EH (cell line): ENCODE data around the gene FETUB.
A peak's percentile ranks its signal among the peaks of the same experiment; 100 is the strongest.

Experiments
- DNase-seq: peaks from one replicate; pipeline ENCODE4 v3.0.0-alpha.2; 2015; ENCODE audit warnings: low read depth

The FETUB gene

GRCh38 chr3:186636536-186636935 is 3.7 kb upstream of the FETUB start:
- no peak for DNase-seq

GRCh38 chr3:186637686-186638085 is 2.5 kb upstream of the FETUB start:
- no peak for DNase-seq

- DNase-seq: no peak
Measured at GRCh38 chr3:186638259-186638658, 1.9 kb upstream of the FETUB start.

GRCh38 chr3:186640473-186640818 is 247 bp downstream of the FETUB start:
- peak; percentile 61 for DNase-seq

GRCh38 chr3:186640929-186641328 is 730 bp downstream of the FETUB start:
- DNase-seq: no peak

GRCh38 chr3:186642014-186642413 is 1.8 kb downstream of the FETUB start:
- no peak for DNase-seq

GRCh38 chr3:186643493-186643892 is 3.3 kb downstream of the FETUB start:
- DNase-seq: no peak

- no peak for DNase-seq
Measured at GRCh38 chr3:186644683-186645082, 4.5 kb downstream of the FETUB start.

- no peak for DNase-seq
Measured at GRCh38 chr3:186646106-186646505, 5.9 kb downstream of the FETUB start.

GRCh38 chr3:186646841-186647240 is 6.6 kb downstream of the FETUB start:
- no peak for DNase-seq

GRCh38 chr3:186648851-186649250 is 8.7 kb downstream of the FETUB start:
- DNase-seq: no peak

GRCh38 chr3:186651678-186652215 is 11.5 kb downstream of the FETUB start:
- DNase-seq: no peak

- no peak for DNase-seq
Measured at GRCh38 chr3:186653080-186653707, 13.0 kb downstream of the FETUB start.

- no peak for DNase-seq
Measured at GRCh38 chr3:186653984-186654383, 13.8 kb downstream of the FETUB start.

- DNase-seq: no peak
Measured at GRCh38 chr3:186663361-186664118, 23.3 kb downstream of the FETUB start.

GRCh38 chr3:186664119-186664495 is 23.9 kb downstream of the FETUB start:
- DNase-seq: no peak

- no peak for DNase-seq
Measured at GRCh38 chr3:186664506-186664905, 24.3 kb downstream of the FETUB start.

- no peak for DNase-seq
Measured at GRCh38 chr3:186665625-186666188, 25.5 kb downstream of the FETUB start, which contains the start of gene HRG. TSS of gene HRG (plus strand) at chr3:186666014. CDS start at chr3:186666032, 18 bp downstream.

GRCh38 chr3:186668426-186668825 is 28.2 kb downstream of the FETUB start:
- DNase-seq: no peak

- no peak for DNase-seq
Measured at GRCh38 chr3:186669378-186670084, 29.3 kb downstream of the FETUB start.

- DNase-seq: no peak
Measured at GRCh38 chr3:186670155-186670554, 30.0 kb downstream of the FETUB start.

- DNase-seq: no peak
Measured at GRCh38 chr3:186671051-186671450, 30.9 kb downstream of the FETUB start.

- no peak for DNase-seq
Measured at GRCh38 chr3:186678604-186679003, 38.4 kb downstream of the FETUB start.
